ENCODE data around the gene ZNF697.

ZNF697 gene

GRCh38 chr1:119647228-119647733 lies 785 bp downstream of the ZNF697 start:
- Histone ChIP-seq H3K4me1 (ENCODE audit: control insufficient read depth, insufficient read depth, low read length) (peaks cover 39% of the 10 kb centered on the region), H3K36me3 (ENCODE audit: control insufficient read depth, insufficient read depth, low read length) (no peaks in the 10 kb centered on the region), H3K9ac (ENCODE audit: low read length) (peak overlapping the region; percentile 89), H3K4me3 (ENCODE audit: low read depth, low read length) (peak overlapping the region; percentile 85), H3K27ac (ENCODE audit: low read depth, low read length) (peak overlapping the region; percentile 69; the same call in 1 of the 2 replicates), H3K9me3 (ENCODE audit: control insufficient read depth, insufficient read depth, low read depth, low read length) (no peaks in the 10 kb centered on the region), H3K27me3 (ENCODE audit: control insufficient read depth, insufficient read depth, low read length) (no peaks in the 10 kb centered on the region; the same call in 1 of the 2 replicates)

GRCh38 chr1:119646521-119647227 lies 1.4 kb downstream of the ZNF697 start:
- Histone ChIP-seq H3K27me3 (ENCODE audit: control insufficient read depth, insufficient read depth, low read length) (no peaks in the 10 kb centered on the region; the same call in 1 of the 2 replicates), H3K9me3 (ENCODE audit: control insufficient read depth, insufficient read depth, low read depth, low read length) (peaks cover 5% of the 10 kb centered on the region; the same call in 1 of the 2 replicates), H3K4me1 (ENCODE audit: control insufficient read depth, insufficient read depth, low read length) (peaks cover 39% of the 10 kb centered on the region), H3K27ac (ENCODE audit: low read depth, low read length) (peak overlapping the region; percentile 88; the same call in 1 of the 2 replicates), H3K9ac (ENCODE audit: low read length) (peak overlapping the region; percentile 89), H3K4me3 (ENCODE audit: low read depth, low read length) (peak overlapping the region; percentile 85), H3K36me3 (ENCODE audit: control insufficient read depth, insufficient read depth, low read length) (peaks cover 5% of the 10 kb centered on the region; the same call in 1 of the 2 replicates)

GRCh38 chr1:119639109-119639508 lies 9.0 kb downstream of the ZNF697 start:
- peaks cover 7% of the 10 kb centered on the region; the same call in 1 of the 2 replicates for H3K9me3 ChIP-seq (ENCODE audit: control insufficient read depth, insufficient read depth, low read depth, low read length)

GRCh38 chr1:119637710-119638109 lies 10.4 kb downstream of the ZNF697 start:
- Histone ChIP-seq H3K4me3 (ENCODE audit: low read depth, low read length) (no peak overlapping the region), H3K27ac (ENCODE audit: low read depth, low read length) (no peak overlapping the region), H3K4me1 (ENCODE audit: control insufficient read depth, insufficient read depth, low read length) (peaks cover 32% of the 10 kb centered on the region), H3K9ac (ENCODE audit: low read length) (no peak overlapping the region), H3K36me3 (ENCODE audit: control insufficient read depth, insufficient read depth, low read length) (peaks cover 21% of the 10 kb centered on the region; the same call in 1 of the 2 replicates), H3K27me3 (ENCODE audit: control insufficient read depth, insufficient read depth, low read length) (no peaks in the 10 kb centered on the region), H3K9me3 (ENCODE audit: control insufficient read depth, insufficient read depth, low read depth, low read length) (peaks cover 7% of the 10 kb centered on the region; the same call in 1 of the 2 replicates)

More at GRCh38 chr1:119639109-119639508, 9.0 kb downstream of the ZNF697 start:
- Histone ChIP-seq H3K36me3 (ENCODE audit: control insufficient read depth, insufficient read depth, low read length) (peaks cover 16% of the 10 kb centered on the region; the same call in 1 of the 2 replicates), H3K27me3 (ENCODE audit: control insufficient read depth, insufficient read depth, low read length) (no peaks in the 10 kb centered on the region), H3K4me1 (ENCODE audit: control insufficient read depth, insufficient read depth, low read length) (peaks cover 33% of the 10 kb centered on the region), H3K27ac (ENCODE audit: low read depth, low read length) (no peak overlapping the region), H3K4me3 (ENCODE audit: low read depth, low read length) (no peak overlapping the region), H3K9ac (ENCODE audit: low read length) (no peak overlapping the region)

GRCh38 chr1:119636491-119637089 lies 11.5 kb downstream of the ZNF697 start:
- peaks cover 43% of the 10 kb centered on the region for H3K4me1 ChIP-seq (ENCODE audit: control insufficient read depth, insufficient read depth, low read length)
- H3K27ac ChIP-seq (ENCODE audit: low read depth, low read length) = no peak overlapping the region
- peaks cover 15% of the 10 kb centered on the region; the same call in 1 of the 2 replicates for H3K36me3 ChIP-seq (ENCODE audit: control insufficient read depth, insufficient read depth, low read length)
- no peak overlapping the region for H3K4me3 ChIP-seq (ENCODE audit: low read depth, low read length)
- H3K9me3 ChIP-seq (ENCODE audit: control insufficient read depth, insufficient read depth, low read depth, low read length) = peaks cover 1% of the 10 kb centered on the region; the same call in 1 of the 2 replicates
- H3K9ac ChIP-seq (ENCODE audit: low read length) = no peak overlapping the region
- no peaks in the 10 kb centered on the region for H3K27me3 ChIP-seq (ENCODE audit: control insufficient read depth, insufficient read depth, low read length)

GRCh38 chr1:119635811-119636390 lies 12.2 kb downstream of the ZNF697 start:
- no peaks in the 10 kb centered on the region for H3K27me3 ChIP-seq (ENCODE audit: control insufficient read depth, insufficient read depth, low read length)
- no peaks in the 10 kb centered on the region for H3K9me3 ChIP-seq (ENCODE audit: control insufficient read depth, insufficient read depth, low read depth, low read length)
- H3K4me1 ChIP-seq (ENCODE audit: control insufficient read depth, insufficient read depth, low read length) = peaks cover 46% of the 10 kb centered on the region
- no peak overlapping the region for H3K27ac ChIP-seq (ENCODE audit: low read depth, low read length)
- H3K9ac ChIP-seq (ENCODE audit: low read length) = no peak overlapping the region
- H3K4me3 ChIP-seq (ENCODE audit: low read depth, low read length) = no peak overlapping the region
- peaks cover 13% of the 10 kb centered on the region; the same call in 1 of the 2 replicates for H3K36me3 ChIP-seq (ENCODE audit: control insufficient read depth, insufficient read depth, low read length)

GRCh38 chr1:119634016-119634415 lies 14.1 kb downstream of the ZNF697 start:
- Histone ChIP-seq H3K27ac (ENCODE audit: low read depth, low read length) (no peak overlapping the region), H3K9me3 (ENCODE audit: control insufficient read depth, insufficient read depth, low read depth, low read length) (no peaks in the 10 kb centered on the region), H3K9ac (ENCODE audit: low read length) (no peak overlapping the region), H3K27me3 (ENCODE audit: control insufficient read depth, insufficient read depth, low read length) (no peaks in the 10 kb centered on the region), H3K36me3 (ENCODE audit: control insufficient read depth, insufficient read depth, low read length) (peaks cover 16% of the 10 kb centered on the region; the same call in 1 of the 2 replicates), H3K4me1 (ENCODE audit: control insufficient read depth, insufficient read depth, low read length) (peaks cover 28% of the 10 kb centered on the region), H3K4me3 (ENCODE audit: low read depth, low read length) (no peak overlapping the region)

- Histone ChIP-seq H3K27ac (ENCODE audit: low read depth, low read length) (no peak overlapping the region), H3K27me3 (ENCODE audit: control insufficient read depth, insufficient read depth, low read length) (no peaks in the 10 kb centered on the region), H3K4me1 (ENCODE audit: control insufficient read depth, insufficient read depth, low read length) (peaks cover 25% of the 10 kb centered on the region), H3K4me3 (ENCODE audit: low read depth, low read length) (no peak overlapping the region), H3K9ac (ENCODE audit: low read length) (no peak overlapping the region), H3K36me3 (ENCODE audit: control insufficient read depth, insufficient read depth, low read length) (peaks cover 16% of the 10 kb centered on the region; the same call in 1 of the 2 replicates), H3K9me3 (ENCODE audit: control insufficient read depth, insufficient read depth, low read depth, low read length) (no peaks in the 10 kb centered on the region)
Measured at GRCh38 chr1:119633575-119633974, 14.5 kb downstream of the ZNF697 start.

GRCh38 chr1:119632841-119633240 lies 15.2 kb downstream of the ZNF697 start:
- Histone ChIP-seq H3K4me3 (ENCODE audit: low read depth, low read length) (no peak overlapping the region), H3K4me1 (ENCODE audit: control insufficient read depth, insufficient read depth, low read length) (peaks cover 19% of the 10 kb centered on the region), H3K27me3 (ENCODE audit: control insufficient read depth, insufficient read depth, low read length) (no peaks in the 10 kb centered on the region), H3K36me3 (ENCODE audit: control insufficient read depth, insufficient read depth, low read length) (peaks cover 16% of the 10 kb centered on the region; the same call in 1 of the 2 replicates), H3K9ac (ENCODE audit: low read length) (no peak overlapping the region), H3K9me3 (ENCODE audit: control insufficient read depth, insufficient read depth, low read depth, low read length) (no peaks in the 10 kb centered on the region), H3K27ac (ENCODE audit: low read depth, low read length) (no peak overlapping the region)

GRCh38 chr1:119632103-119632490 lies 16.0 kb downstream of the ZNF697 start:
- H3K4me1 ChIP-seq (ENCODE audit: control insufficient read depth, insufficient read depth, low read length) = peaks cover 19% of the 10 kb centered on the region
- no peaks in the 10 kb centered on the region for H3K27me3 ChIP-seq (ENCODE audit: control insufficient read depth, insufficient read depth, low read length)
- no peaks in the 10 kb centered on the region for H3K9me3 ChIP-seq (ENCODE audit: control insufficient read depth, insufficient read depth, low read depth, low read length)
- H3K27ac ChIP-seq (ENCODE audit: low read depth, low read length) = no peak overlapping the region
- H3K36me3 ChIP-seq (ENCODE audit: control insufficient read depth, insufficient read depth, low read length) = peaks cover 14% of the 10 kb centered on the region; the same call in 1 of the 2 replicates
- peak overlapping the region; percentile 21; the same call in 1 of the 2 replicates for H3K4me3 ChIP-seq (ENCODE audit: low read depth, low read length)
- H3K9ac ChIP-seq (ENCODE audit: low read length) = no peak overlapping the region
